Measurements from ENCODE around the gene OPHN1. TPM values are rescaled to one million over a fixed set of nuclear protein-coding genes. Genes with fewer than 3 reads are reported as not detected.

Gene OPHN1
- total and polyA plus RNA-seq, 2 donors (not counting 3 experiments of a cell fraction or from before 2014, with no cell fraction given) = 3.9 to 6.7 TPM

DNA sequence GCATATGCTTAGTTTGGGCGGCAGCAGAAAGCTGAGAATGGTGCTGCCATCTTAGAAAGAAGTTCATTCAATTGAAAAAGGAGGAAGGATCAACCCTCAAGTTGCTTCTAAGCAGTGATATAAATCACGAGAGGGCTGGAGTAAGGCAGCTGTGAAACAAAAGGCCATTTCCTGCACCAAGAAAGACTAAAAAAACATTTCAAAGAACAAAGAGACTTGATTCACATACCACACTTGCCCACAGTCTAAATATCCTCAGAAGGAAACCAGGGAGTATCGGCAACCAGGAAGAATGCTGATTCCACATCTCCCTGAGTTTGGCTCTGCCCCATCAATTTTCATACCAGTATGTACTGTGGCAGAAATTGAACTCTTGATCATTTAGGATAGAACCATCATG is 240.1 kb downstream of the OPHN1 start:
- Histone ChIP-seq H3K4me2 (ENCODE audit: insufficient read depth, low read length) (peak overlapping the region; percentile 81), H3K27me3 (ENCODE audit: control insufficient read depth in 2 of 2, insufficient read depth in 2 of 2, low read length in 2 of 2) (no peaks in the 10 kb centered on the region), H3K4me1 (ENCODE audit: control insufficient read depth, extremely low read depth, insufficient read depth, low read length) (peaks cover 15% of the 10 kb centered on the region), H4K20me1 (replicated peaks; ENCODE audit: control insufficient read depth, extremely low read depth, insufficient read depth, low read length) (no peaks in the 10 kb centered on the region), H3K9me3 (replicated peaks; ENCODE audit: control insufficient read depth, insufficient read depth, low read length) (no peaks in the 10 kb centered on the region), H3K9ac (replicated peaks; ENCODE audit: extremely low read depth, insufficient read depth, low read length) (no peak overlapping the region), H3K79me2 (ENCODE audit: control insufficient read depth, insufficient read depth, low read length) (no peaks in the 10 kb centered on the region), H3K4me3 (replicated peaks in 1 of 3; ENCODE audit: insufficient read depth in 1 of 3, low read depth in 1 of 3, low read length in 3 of 3) (no peak overlapping the region), H3K36me3 (ENCODE audit: control insufficient read depth in 2 of 2, extremely low read depth in 1 of 2, insufficient read depth in 2 of 2, low read length in 2 of 2) (no peaks in the 10 kb centered on the region), H3K9me1 (replicated peaks; ENCODE audit: control insufficient read depth, extremely low read depth, insufficient read depth, low read length) (no peaks in the 10 kb centered on the region), H2AFZ (ENCODE audit: low read depth, low read length) (no peak overlapping the region), H3K27ac (ENCODE audit: insufficient read depth, low read depth, low read length) (peak overlapping the region; percentile 35)
- DNase-seq (ENCODE audit: low read depth, low spot score) (peak; percentile 66), FAIRE-seq (peak; percentile 80)
- dilution Hi-C loops (cut with MboI; ENCODE audit: extremely low pct_ligation_motif_present, low sequenced_read_pairs) = no loop called here
- POLR2A ChIA-PET = no interaction called here
- no TSS peak for BruUV-seq (replicated peaks)
- peak; percentile 28 for TF ChIP-seq GATA2 (IDR thresholded peaks at IDR 0.05; ENCODE audit: insufficient read depth, insufficient read length, low read depth, low read length)
- TF ChIP-seq FOS (IDR thresholded peaks at IDR 0.05; ENCODE audit: borderline replicate concordance, insufficient read depth, low read length) = no peak
- intact Hi-C loops (cut with micrococcal nuclease) = no loop called here
- CTCF ChIA-PET = interaction anchor here (1.3 to 2.1 kb wide), 3 partner anchors 10 to 298 kb away, joined by 6 to 7 read pairs (median 7); no protein-coding TSS in a partner anchor

DNA sequence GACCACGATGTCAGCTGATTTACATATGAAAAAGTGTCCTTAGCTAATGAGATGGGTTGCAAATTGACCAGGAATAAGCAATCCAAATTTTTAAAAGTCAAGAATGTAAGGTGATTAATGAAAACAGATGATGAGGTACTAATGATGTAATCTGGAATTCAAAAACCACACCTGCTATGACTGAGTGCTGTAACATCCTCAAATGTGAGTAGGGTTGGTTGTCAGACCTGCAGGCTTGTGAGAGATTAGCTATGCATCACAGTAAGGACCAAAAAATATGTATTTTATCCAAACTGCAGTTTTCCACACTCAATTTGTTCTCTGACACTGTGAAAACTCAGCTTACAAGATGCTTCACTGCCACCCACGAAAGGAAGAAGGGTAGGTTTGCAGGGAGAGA is 242.5 kb downstream of the OPHN1 start:
- Histone ChIP-seq H3K4me3 (replicated peaks in 1 of 3; ENCODE audit: insufficient read depth in 1 of 3, low read depth in 1 of 3, low read length in 3 of 3) (no peak overlapping the region), H3K27me3 (ENCODE audit: control insufficient read depth in 2 of 2, insufficient read depth in 2 of 2, low read length in 2 of 2) (no peaks in the 10 kb centered on the region), H3K79me2 (ENCODE audit: control insufficient read depth, insufficient read depth, low read length) (no peaks in the 10 kb centered on the region), H3K9me1 (replicated peaks; ENCODE audit: control insufficient read depth, extremely low read depth, insufficient read depth, low read length) (no peaks in the 10 kb centered on the region), H3K9ac (replicated peaks; ENCODE audit: extremely low read depth, insufficient read depth, low read length) (no peak overlapping the region), H3K27ac (ENCODE audit: insufficient read depth, low read depth, low read length) (no peak overlapping the region), H3K4me1 (ENCODE audit: control insufficient read depth, extremely low read depth, insufficient read depth, low read length) (peaks cover 25% of the 10 kb centered on the region), H3K36me3 (ENCODE audit: control insufficient read depth in 2 of 2, extremely low read depth in 1 of 2, insufficient read depth in 2 of 2, low read length in 2 of 2) (no peaks in the 10 kb centered on the region), H4K20me1 (replicated peaks; ENCODE audit: control insufficient read depth, extremely low read depth, insufficient read depth, low read length) (no peaks in the 10 kb centered on the region), H3K9me3 (replicated peaks; ENCODE audit: control insufficient read depth, insufficient read depth, low read length) (no peaks in the 10 kb centered on the region), H3K4me2 (ENCODE audit: insufficient read depth, low read length) (no peak overlapping the region), H2AFZ (ENCODE audit: low read depth, low read length) (no peak overlapping the region)
- BruUV-seq (replicated peaks) = no TSS peak
- intact Hi-C loops (cut with micrococcal nuclease) = no loop called here
- TF ChIP-seq, protein P1, sequence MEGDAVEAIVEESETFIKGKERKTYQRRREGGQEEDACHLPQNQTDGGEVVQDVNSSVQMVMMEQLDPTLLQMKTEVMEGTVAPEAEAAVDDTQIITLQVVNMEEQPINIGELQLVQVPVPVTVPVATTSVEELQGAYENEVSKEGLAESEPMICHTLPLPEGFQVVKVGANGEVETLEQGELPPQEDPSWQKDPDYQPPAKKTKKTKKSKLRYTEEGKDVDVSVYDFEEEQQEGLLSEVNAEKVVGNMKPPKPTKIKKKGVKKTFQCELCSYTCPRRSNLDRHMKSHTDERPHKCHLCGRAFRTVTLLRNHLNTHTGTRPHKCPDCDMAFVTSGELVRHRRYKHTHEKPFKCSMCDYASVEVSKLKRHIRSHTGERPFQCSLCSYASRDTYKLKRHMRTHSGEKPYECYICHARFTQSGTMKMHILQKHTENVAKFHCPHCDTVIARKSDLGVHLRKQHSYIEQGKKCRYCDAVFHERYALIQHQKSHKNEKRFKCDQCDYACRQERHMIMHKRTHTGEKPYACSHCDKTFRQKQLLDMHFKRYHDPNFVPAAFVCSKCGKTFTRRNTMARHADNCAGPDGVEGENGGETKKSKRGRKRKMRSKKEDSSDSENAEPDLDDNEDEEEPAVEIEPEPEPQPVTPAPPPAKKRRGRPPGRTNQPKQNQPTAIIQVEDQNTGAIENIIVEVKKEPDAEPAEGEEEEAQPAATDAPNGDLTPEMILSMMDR (IDR thresholded peaks at IDR 0.05; ENCODE audit: extremely low read depth in 1 of 2, insufficient read depth in 1 of 2, low read depth in 1 of 2, low read length in 2 of 2) = no peak
- no peak for TF ChIP-seq JUN (IDR thresholded peaks at IDR 0.05; ENCODE audit: borderline replicate concordance, insufficient read depth, insufficient read length, low read depth)
- TF ChIP-seq MYC (IDR thresholded peaks at IDR 0.05; ENCODE audit: low read depth, low read length) = no peak
- TF ChIP-seq, protein P2, sequence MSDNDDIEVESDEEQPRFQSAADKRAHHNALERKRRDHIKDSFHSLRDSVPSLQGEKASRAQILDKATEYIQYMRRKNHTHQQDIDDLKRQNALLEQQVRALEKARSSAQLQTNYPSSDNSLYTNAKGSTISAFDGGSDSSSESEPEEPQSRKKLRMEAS (IDR thresholded peaks at IDR 0.05; ENCODE audit: insufficient read depth, insufficient read length) = no peak
- no peak for TF ChIP-seq POLR2A (IDR thresholded peaks at IDR 0.05; ENCODE audit: low read depth, low read length)
- no peak for TF ChIP-seq EZH2 (IDR thresholded peaks at IDR 0.05; ENCODE audit: borderline replicate concordance, low read depth, low read length, severe bottlenecking)
- DNase-seq (ENCODE audit: low read depth, low spot score) (no peak), FAIRE-seq (no peak)
- POLR2A ChIA-PET = no interaction called here
- dilution Hi-C loops (cut with MboI; ENCODE audit: extremely low pct_ligation_motif_present, low sequenced_read_pairs) = no loop called here
- CTCF ChIA-PET = no interaction called here

All from endothelial cell of umbilical vein (primary cell).